Endothelial cell of umbilical vein (primary cell): ENCODE measurements around the gene SLC41A3. TPM values are rescaled to one million over a fixed set of nuclear protein-coding genes. Genes with fewer than 3 reads are reported as not detected.

Experiments
- BruUV-seq: library from RNA; stranded (reverse); fragments of 400-500 nt; replicated peaks from 2 replicates; lab custom pipeline; 2021; lab: Mats Ljungman, UMichigan
- CTCF ChIA-PET: fragments of 300-600, 350-600 bp; sonication (Branson Sonifier 250); formaldehyde crosslinking; loops from one replicate; lab custom pipeline; 2021; ENCODE audit warnings: antibody characterized with exemption, inconsistent platforms; lab: Charles Lee
- POLR2A ChIA-PET: fragments of 300-600, 350-600 bp; sonication (Branson Sonifier 250); formaldehyde crosslinking; loops from one replicate; lab custom pipeline; 2021; ENCODE audit warnings: antibody characterized with exemption, inconsistent platforms; lab: Charles Lee
- DNase-seq: peaks from one replicate; pipeline ENCODE4 v3.0.0-alpha.2; 2011; ENCODE audit warnings: low read depth, low spot score
- FAIRE-seq: peaks from 2 replicates; lab custom pipeline; 2011; peaks lifted over from hg19 to GRCh38; lab: Jason Lieb, UNC
- H2AFZ ChIP-seq: 2 replicates; pipeline ENCODE4 v1.6.0; 2012; ENCODE audit warnings: low read depth, low read length, control low read depth, inconsistent platforms
- H3K27ac ChIP-seq: 2 replicates; pipeline ENCODE4 v1.5.1; 2011; ENCODE audit warnings: low read depth, mild to moderate bottlenecking, control low read depth, low read length, moderate library complexity; ENCODE audit not compliant: insufficient read depth
- H3K27me3 ChIP-seq, 2 experiments: 2 replicates each; pipeline versions ENCODE4 v1.6.0 to v1.6.1; 2011; ENCODE audit warnings: low read length in 2 of 2, mixed read lengths in 1 of 2; ENCODE audit not compliant: control insufficient read depth in 2 of 2, insufficient read depth in 2 of 2
- H3K36me3 ChIP-seq, 2 experiments: 2 replicates in 1 of 2; 3 replicates in 1 of 2; pipeline ENCODE4 v1.5.1; 2011; ENCODE audit warnings: low read length in 2 of 2, mild to moderate bottlenecking in 1 of 2, moderate library complexity in 1 of 2; ENCODE audit not compliant: control insufficient read depth in 2 of 2, insufficient read depth in 2 of 2; ENCODE audit errors: extremely low read depth in 1 of 2
- H3K4me1 ChIP-seq: 3 replicates; pipeline ENCODE4 v1.5.1; 2011; ENCODE audit warnings: mild to moderate bottlenecking, low read length; ENCODE audit not compliant: control insufficient read depth, insufficient read depth; ENCODE audit errors: extremely low read depth
- H3K4me2 ChIP-seq: 2 replicates; pipeline ENCODE4 v1.6.1; 2011; ENCODE audit warnings: low read length, control low read depth, mixed read lengths; ENCODE audit not compliant: insufficient read depth
- H3K4me3 ChIP-seq, 3 experiments: fragments of 200-600 bp in 1 of 3; sonication (generic), shearing (Covaris generic) in 1 of 3; replicated peaks in 1 of 3; 2 replicates each; pipeline ENCODE4 v1.5.1; 2011 to 2016; ENCODE audit warnings: control low read depth in 3 of 3, low read length in 3 of 3, mild to moderate bottlenecking in 2 of 3, inconsistent platforms in 1 of 3, low read depth in 1 of 3, moderate library complexity in 1 of 3; ENCODE audit not compliant: insufficient read depth in 1 of 3
- H3K79me2 ChIP-seq: 2 replicates; pipeline ENCODE4 v1.6.0; 2012; ENCODE audit warnings: low read length, inconsistent platforms; ENCODE audit not compliant: control insufficient read depth, insufficient read depth
- H3K9ac ChIP-seq: replicated peaks from 2 replicates; pipeline ENCODE3; 2011; ENCODE audit warnings: low read length, control low read depth; ENCODE audit not compliant: insufficient read depth; ENCODE audit errors: extremely low read depth
- H3K9me1 ChIP-seq: replicated peaks from 3 replicates; pipeline ENCODE4 v1.6.0; 2011; ENCODE audit warnings: mild to moderate bottlenecking, low read length; ENCODE audit not compliant: control insufficient read depth, insufficient read depth; ENCODE audit errors: extremely low read depth
- H3K9me3 ChIP-seq: replicated peaks from 2 replicates; pipeline ENCODE4 v1.5.1; 2012; ENCODE audit warnings: low read length, inconsistent platforms; ENCODE audit not compliant: control insufficient read depth, insufficient read depth
- H4K20me1 ChIP-seq: replicated peaks from 2 replicates; pipeline ENCODE3; 2011; ENCODE audit warnings: mild to moderate bottlenecking, low read length; ENCODE audit not compliant: control insufficient read depth, insufficient read depth; ENCODE audit errors: extremely low read depth
- CTCF ChIP-seq, 2 donors: IDR thresholded peaks; 1 replicate in 1 of 2; 2 replicates in 1 of 2; pipeline ENCODE4 v1.5.1; 2011; ENCODE audit warnings: low read length in 2 of 2, mild to moderate bottlenecking in 2 of 2, moderate library complexity in 2 of 2, control low read depth in 1 of 2, inconsistent platforms in 1 of 2, low read depth in 1 of 2; ENCODE audit not compliant: insufficient read depth in 1 of 2; ENCODE audit errors: extremely low read depth in 1 of 2
- GATA2 ChIP-seq: IDR thresholded peaks from 2 replicates; pipeline ENCODE4 v1.7.0; 2011; ENCODE audit warnings: low read depth, mild to moderate bottlenecking, moderate library complexity, mixed read lengths, low read length; ENCODE audit not compliant: insufficient read length, insufficient read depth
- JUN ChIP-seq: IDR thresholded peaks from 2 replicates; pipeline ENCODE4 v1.6.1; 2011; ENCODE audit warnings: borderline replicate concordance, low read depth; ENCODE audit not compliant: insufficient read length, insufficient read depth
- MAX ChIP-seq: IDR thresholded peaks from 2 replicates; pipeline ENCODE4 v1.6.1; 2011; ENCODE audit not compliant: insufficient read depth, insufficient read length
- MYC ChIP-seq: IDR thresholded peaks from one replicate; pipeline ENCODE4 v1.6.1; 2011; ENCODE audit warnings: mild to moderate bottlenecking, low read depth, low read length
- POLR2A ChIP-seq: IDR thresholded peaks from 2 replicates; pipeline ENCODE4 v1.6.1; 2012; ENCODE audit warnings: low read depth, mild to moderate bottlenecking, control low read depth, low read length
- POLR2AphosphoS5 ChIP-seq: IDR thresholded peaks from 2 replicates; pipeline ENCODE4 v1.6.1; 2012; ENCODE audit warnings: low read depth, mild to moderate bottlenecking, control low read depth, low read length, moderate library complexity; ENCODE audit not compliant: insufficient read depth
- dilution Hi-C: fragments of 300-500 bp; cut with MboI; formaldehyde crosslinking; loops from one replicate; pipeline ENCODE4 v1.15.0; 2019; ENCODE audit warnings: low sequenced_read_pairs; ENCODE audit not compliant: extremely low pct_ligation_motif_present
- intact Hi-C: fragments of 100-400 bp; cut with micrococcal nuclease; formaldehyde crosslinking; loops from one replicate; pipeline ENCODE4 v1.10.0; 2022
- polyA plus RNA-seq, 4 experiments: library from polyadenylated mRNA; depleted of rRNA in 3 of 4; stranded (reverse) in 3 of 4; unstranded in 1 of 4; fragments of >200 nt; gene quantifications; 2 replicates each; pipeline versions ENCODE4 v1.2.1 to v1.2.3, GENCODE V29; 2011 to 2012; ENCODE audit warnings: missing spikeins in 1 of 4
- total RNA-seq: library from RNA; stranded (reverse); gene quantifications from 2 replicates; pipeline ENCODE4 v1.2.3, GENCODE V29; 2021

The SLC41A3 gene
- total and polyA plus RNA-seq, 2 donors (not counting 3 experiments of a cell fraction or from before 2014, with no cell fraction given) = 52.5 to 118 TPM

- H3K4me2 ChIP-seq = no peak overlapping the region
- H3K4me1 ChIP-seq = no peaks in the 10 kb centered on the region
- no peaks in the 10 kb centered on the region for H3K9me3 ChIP-seq
- dilution Hi-C loops (no loop called here), intact Hi-C loops (no loop called here)
- FAIRE-seq = no peak
- H4K20me1 ChIP-seq = no peaks in the 10 kb centered on the region
- no peak overlapping the region for H3K4me3 ChIP-seq
- H3K9ac ChIP-seq = no peak overlapping the region
- H3K27ac ChIP-seq = no peak overlapping the region
- no peaks in the 10 kb centered on the region for H3K27me3 ChIP-seq
- no peaks in the 10 kb centered on the region for H3K79me2 ChIP-seq
- TF ChIP-seq GATA2 (no peak), MYC (no peak), CTCF (IDR thresholded peaks at IDR 0.05; ENCODE audit: extremely low read depth in 1 of 2, insufficient read depth in 1 of 2, low read depth in 1 of 2, low read length in 2 of 2) (no peak), MAX (no peak), POLR2A (no peak), JUN (no peak), POLR2AphosphoS5 (no peak)
- POLR2A ChIA-PET = no interaction called here
- no TSS peak for BruUV-seq
- no peaks in the 10 kb centered on the region for H3K9me1 ChIP-seq
- no peak overlapping the region for H2AFZ ChIP-seq
- CTCF ChIA-PET = no interaction called here
- DNase-seq = no peak
- peaks cover 0 to 2% of the 10 kb centered on the region in 2 experiments for H3K36me3 ChIP-seq
Measured at GRCh38 chr3:126053513-126053912, 30.4 kb downstream of the SLC41A3 start.
